HG02973 (cell line): Measurements from ENCODE around the gene SSH2.

Experiments used
- ATAC-seq: cut with Tn5 transposase; IDR thresholded peaks from one replicate; pipeline ENCODE4 v1.9.1; 2021; ENCODE audit warnings: moderate library complexity; ENCODE audit not compliant: unreplicated experiment

The SSH2 gene

DNA sequence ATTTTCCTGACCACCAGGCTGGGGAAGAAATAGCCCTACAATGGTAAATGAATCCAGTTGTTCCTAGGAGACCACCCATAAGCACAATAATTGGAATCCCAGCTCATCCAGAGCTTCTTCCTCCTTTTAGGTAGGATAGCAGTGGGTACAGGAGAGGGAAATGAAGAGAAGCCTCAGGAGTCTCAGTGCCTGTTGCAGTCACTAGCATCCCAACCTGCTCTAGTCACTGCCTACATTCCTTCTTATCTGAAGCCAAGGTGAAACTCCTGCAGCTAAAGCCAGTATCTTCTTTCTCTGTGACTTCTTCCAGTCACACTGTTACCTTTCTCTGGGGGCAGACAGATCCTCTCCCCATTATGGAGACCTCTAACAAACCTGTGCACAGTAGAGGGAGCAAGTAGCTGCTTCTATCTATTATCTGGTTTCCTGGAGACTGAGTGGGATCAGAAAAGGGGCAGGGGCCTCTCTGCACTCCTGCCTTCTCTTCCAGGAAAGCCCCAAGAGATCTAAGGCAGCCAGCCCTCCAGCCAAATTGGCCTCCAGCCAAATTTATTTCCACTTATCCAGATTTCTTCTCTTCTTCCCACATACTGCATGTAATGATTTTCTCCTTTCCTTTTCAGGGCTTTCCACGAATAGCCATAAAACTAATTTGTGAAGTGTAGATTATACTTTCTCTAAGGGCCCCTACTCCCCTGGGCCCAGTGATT lies 85.5 kb downstream of the SSH2 start:
- no peak for ATAC-seq

DNA sequence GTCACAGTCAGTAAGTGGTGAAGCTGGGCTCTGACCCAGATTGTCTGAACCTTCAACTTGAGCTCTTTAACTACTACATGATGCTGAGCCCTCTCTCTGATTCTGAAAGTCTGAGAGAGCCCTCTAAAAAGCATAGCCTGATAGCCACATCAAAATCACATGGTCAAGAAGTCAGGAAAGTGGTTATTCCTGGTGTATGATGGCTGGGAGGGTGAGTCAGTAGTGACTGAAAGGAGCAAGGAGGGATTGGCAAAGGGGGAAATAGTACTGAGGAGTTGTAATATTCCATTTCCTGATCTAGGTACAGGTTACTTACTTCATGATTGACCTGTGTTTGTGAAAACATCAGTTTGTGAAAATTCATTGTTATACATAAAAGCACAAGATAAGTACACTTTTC lies 89.1 kb downstream of the SSH2 start:
- no peak for ATAC-seq

DNA sequence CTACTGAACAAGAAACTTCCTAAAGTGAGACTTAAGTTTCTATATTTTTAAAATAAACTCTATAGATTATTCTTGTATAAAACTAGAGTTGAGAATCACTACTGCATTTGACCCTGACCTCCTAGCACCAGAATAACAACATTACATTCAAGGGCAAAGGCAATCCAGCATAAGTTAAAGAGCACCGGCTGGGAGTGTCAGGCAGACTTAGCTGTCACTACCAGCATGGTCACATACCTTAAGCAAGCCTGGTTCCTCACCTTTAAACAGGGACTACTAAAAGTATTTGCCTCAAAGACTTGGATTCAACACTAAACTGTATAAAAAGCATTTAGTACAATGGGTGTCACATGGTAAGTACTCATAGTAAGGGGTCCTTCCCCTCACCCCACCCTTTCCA lies 90.4 kb downstream of the SSH2 start:
- ATAC-seq: no peak

DNA sequence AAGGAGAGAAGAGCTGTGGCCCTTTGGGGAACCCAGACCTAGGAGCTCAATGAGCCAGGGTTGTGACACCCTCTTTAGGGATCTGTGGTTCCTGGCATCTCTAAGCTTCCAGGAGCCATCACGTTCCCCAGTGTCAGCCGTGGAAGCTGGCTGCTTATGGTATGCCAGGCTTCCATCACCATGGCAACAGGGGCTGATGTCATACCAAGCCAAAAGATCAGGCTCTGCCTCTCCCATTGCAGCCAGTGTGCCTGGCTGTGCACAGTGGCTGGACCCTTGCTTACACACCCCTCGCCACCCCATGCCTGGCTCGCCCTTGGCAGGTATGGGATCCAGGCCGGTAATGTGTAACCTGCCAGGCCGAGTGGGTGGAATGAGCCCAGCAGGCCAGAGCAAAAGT lies 91.1 kb downstream of the SSH2 start:
- ATAC-seq: no peak

DNA sequence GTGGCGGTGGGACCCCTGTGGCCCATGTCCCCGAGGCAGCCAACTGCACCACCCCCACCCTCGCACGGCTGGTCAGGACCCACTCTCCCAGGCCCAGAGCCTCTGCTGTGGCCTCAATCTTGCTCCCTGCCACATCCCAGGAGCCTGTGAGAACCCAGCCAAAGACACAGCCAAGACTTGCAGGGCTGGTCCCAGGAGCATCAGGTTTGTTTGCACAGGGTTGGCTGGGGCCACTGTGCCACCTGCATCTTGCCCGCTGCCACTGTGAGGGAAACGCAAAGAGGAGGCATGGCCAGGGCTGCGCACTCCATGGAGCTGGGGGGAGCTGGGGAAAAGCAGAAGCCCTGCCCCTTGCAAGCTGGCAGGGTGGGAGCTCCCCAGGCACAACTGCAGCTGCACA lies 92.5 kb downstream of the SSH2 start:
- ATAC-seq: no peak

DNA sequence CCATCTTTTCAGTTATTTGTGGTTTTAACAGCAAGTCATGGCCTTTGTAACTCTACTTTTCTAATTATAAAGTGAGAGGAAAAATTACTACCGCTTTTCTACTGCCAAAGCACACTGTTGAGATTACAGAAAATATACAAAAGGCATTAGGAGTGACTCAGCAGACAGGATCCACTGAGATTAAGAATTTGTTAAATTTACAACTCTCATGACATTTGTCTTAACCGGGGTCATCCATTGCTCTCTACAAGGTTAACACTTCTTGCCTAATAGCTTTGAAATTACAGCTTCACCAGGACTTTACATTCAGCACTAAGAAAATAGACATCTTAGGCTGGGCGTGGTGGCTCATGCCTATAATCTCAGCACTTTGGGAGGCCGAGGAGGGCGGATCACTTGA lies 93.4 kb downstream of the SSH2 start:
- ATAC-seq: no peak

DNA sequence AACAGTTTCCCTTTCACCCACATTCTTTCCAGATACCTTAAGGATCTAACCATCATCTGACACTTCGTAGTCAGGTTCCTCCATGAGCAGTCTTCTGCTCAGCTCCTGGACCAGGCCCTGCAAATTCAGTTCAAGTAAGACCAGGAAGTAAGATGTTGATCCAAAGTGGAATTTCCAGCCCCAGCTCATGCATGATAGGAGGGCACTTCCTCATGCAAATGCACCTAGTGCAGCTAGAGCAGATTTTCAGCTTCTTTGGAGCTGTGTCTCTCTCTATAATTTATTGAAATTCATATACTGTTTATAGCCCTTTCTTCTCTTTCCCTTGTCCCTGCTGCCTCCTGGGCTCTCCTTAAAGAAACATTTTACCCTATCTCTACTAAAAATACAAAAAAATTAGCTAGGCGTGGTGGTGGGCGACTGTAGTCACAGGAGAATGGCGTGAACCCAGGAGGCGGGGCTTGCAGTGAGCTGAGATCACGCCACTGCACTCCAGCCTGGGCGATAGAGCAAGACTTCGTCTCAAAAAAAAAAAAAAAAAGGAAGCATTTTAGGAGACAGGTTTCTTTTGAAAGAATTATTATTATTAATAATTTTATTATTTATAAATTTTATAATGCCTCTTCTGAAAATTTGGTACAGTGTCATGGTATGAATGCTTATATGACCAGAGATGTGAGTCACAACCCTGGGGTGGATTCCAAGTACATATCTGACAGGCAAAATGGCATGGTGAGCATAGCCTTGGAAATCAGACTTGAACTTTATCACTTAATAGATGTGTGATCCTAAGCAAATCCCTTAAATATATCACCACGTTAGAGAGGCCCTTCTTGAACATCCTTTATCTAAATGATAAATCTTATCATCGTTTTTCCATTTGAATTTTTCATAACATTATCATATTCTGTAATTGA lies 94.3 kb downstream of the SSH2 start:
- ATAC-seq: no peak

DNA sequence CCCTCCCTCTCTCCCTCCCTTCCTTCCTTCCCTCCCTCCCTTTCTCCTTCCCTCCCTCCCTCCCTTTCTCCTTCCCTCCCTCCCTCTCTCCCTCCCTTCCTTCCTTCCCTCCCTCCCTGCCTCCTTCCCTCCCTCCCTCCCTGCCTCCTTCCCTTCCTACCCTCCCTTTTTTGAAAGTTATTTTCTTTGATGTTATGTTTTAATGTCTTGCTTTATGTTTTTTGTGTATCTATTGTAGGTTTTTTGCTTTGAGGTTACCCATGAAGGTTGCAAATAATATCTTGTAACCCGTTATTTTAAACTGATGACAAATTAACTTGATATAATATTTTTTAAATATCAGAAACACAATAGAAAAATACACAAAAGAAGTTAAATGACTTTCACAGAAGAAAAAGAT lies 96.2 kb downstream of the SSH2 start:
- ATAC-seq: no peak

DNA sequence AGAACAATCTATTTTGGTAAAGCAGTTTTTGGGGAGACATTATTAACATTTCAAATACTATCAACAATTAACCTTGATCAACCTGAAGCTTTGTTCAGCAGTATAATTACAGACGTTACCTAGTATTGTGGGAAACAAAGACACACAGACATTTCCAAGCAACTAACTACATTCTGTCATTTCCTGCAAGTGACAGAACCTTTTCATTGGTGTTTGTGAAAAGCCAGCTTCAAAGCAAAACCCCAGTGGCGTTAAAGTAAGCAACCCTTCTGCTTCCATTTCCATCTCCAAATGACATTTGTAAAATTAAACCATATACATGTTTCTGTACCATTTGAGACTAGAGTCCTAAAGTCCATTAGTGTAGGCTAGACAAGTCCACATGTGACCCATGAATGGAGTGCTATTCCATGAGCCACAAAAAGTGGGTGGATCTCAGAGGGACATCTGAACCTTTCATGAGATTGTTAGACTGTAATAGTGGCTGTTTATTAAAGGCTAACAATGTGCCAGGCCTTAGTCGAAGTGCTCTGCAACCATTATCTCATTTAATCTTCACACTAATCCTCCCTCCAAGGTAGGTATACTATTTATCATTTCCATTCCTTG lies 101.2 kb downstream of the SSH2 start:
- no peak for ATAC-seq

DNA sequence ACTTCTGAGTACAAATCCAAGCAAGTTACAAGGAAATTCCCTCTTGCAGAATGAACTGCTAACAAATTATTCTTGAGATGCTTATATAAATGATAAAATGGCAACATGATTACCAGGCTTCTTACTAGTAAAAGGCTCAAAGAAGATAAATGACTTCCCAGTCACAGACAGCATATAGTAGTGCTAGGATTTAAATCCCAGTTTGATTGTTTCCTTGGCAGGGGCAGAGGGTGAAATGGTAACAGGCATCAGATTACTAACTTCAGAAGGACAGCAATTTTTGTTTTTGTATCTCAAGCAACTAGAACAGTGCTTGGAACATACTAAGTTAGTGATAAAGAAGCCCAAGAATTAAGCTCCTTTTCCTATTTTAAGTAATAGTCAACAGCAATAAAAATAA lies 102.8 kb downstream of the SSH2 start:
- ATAC-seq: no peak

DNA sequence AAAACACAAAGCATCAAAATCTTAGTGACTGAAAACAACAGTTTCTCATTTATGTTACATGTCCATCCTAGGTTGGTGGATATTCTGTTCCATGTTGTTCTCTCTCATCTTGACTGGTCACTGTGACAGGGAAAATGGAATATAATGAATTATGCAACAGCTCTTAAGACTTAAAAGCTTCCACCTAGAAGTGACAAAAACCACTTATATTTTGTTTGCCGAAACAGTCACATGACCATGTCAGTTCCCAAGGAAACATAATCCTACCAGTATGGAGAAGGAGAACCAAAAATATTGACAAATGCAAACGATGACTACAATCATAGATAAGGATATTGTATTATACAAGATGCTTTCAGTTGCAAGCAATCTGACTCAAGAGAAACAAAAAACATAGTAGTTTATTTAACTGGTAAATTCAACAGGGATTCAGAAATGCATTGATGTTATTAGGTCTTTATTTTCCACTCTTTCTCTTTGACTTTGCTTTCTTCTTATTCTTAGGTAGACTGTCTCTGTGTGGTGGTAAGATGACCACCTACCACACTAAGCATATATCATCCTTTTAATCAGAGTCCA lies 103.8 kb downstream of the SSH2 start:
- ATAC-seq: no peak

DNA sequence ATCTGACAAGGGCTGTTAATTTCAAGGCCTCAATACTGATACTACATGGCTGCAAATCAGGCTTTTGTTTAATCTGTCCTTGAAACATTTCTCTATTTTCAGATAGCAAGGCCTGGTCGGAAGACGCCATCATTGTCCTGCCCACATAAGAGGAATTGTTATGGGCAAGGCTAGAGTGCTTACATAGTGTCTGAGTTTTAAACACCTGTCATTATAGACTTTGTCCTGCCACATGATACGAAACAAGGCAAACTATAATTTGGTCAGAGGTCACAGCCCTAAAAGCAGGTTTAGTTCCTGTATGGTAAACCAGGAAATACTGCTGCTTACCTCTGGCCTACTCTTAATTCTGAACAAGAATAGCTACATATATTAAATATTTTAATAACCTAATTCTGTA lies 104.4 kb downstream of the SSH2 start:
- no peak for ATAC-seq

DNA sequence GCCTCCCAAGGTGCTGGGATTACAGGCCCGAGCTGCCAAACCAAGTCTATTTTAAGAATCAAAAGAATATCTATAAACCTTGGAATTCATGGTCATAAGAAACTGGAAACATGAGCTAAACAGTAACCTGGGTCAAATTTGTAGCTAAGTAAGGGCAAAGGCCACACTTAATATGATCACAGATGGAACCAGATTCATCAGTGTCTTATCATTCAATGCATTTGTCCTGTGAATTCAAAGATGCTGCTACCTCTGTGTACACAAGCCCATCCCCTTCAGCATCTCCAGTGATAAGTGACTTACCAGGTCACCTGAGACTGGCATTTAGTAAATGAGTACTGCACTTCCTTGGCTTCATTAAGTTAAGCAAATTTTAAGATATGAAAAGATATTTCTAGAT lies 108.1 kb downstream of the SSH2 start:
- ATAC-seq: no peak

DNA sequence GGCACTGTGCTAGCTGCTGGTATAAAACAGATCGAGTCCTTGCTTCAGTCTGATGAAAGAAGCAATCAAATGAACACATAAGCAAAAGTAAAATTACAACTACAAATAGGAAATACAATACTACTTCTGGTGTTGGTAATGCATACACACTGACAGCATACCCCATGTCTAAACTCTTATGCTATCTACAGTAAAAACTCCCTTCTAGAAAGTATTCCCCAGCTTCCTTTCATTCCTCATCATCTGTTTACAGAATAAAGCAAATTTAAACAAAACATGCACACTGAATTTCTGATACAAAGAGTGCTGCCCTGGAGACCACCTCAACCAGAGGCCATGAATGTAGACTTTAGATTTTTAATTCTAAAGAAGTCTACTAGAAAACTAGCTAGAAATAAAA lies 109.6 kb downstream of the SSH2 start:
- ATAC-seq: no peak

DNA sequence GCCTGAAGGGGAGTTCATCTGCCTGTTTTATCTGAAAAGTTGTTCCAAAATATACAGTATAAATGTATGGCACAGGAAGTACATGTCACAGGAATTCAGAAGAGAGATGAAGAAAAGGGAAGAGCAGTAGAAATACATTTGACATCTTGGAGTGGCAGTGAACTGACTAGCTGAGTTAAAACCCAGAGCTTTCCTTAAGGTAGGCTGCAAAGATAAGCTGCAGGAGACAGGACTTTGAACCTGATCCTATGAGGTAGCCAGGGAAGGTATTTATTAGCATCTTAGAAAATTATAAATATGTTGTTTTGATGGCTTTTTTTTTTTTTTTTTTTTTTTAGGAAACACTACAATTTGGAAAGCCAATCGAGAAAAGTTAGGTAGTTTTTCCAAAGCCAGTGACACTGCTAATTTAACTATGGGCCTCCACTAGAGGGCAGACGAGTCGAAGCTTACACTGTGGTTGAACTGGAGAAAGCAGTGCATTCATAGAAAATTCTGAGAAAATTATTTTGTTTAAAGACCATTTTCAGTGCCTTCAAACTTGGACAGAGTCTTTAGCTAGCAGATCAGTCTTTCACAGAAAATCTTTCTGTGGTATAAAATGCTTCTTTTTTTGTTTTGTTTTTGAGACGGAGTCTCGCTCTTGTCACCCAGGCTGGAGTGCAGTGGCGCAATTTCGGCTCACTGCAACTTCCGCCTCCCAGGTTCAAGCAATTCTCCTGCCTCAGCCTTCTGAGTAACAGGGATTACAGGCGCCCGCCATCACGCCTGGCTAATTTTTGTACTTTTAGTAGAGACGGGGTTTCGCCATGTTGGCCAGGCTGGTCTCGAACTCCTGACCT lies 122.3 kb downstream of the SSH2 start:
- ATAC-seq: no peak

DNA sequence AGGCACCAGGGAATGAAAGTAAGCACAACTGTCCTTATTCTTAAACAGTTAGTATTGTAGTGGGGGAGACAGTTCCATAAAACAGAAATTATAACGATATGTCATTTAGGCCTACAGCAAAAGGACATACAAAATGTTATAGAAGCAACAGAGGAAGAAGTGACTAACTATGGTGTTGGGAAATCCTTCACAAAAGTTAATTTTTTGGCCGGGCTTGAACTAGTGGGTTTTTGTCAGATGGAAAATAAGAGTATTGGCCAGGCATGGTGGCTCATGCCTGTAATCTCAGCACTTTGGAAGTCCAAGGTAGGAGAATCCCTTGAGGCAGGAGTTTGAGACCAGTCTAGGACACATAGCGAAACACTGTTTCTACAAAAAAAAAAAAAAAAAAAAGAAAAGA lies 127.8 kb downstream of the SSH2 start:
- no peak for ATAC-seq

DNA sequence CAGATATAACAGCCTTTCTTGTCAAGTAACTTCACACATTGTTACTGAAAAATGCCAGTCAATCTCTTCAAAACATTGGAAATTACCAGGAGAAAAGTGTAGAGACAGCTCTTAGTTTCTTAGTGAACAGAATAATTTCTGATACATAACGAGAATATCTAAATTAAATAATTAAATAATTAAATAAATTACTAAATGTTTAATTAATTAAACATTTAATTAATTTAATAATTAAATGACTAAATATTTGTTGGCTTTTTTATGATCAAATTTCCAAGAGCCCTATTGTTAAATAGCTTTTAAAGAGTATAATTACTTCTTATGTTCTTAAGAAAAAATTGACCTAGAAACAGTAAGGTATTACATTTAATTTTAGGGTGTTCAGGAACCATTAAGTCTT lies 129.6 kb downstream of the SSH2 start:
- ATAC-seq: no peak

DNA sequence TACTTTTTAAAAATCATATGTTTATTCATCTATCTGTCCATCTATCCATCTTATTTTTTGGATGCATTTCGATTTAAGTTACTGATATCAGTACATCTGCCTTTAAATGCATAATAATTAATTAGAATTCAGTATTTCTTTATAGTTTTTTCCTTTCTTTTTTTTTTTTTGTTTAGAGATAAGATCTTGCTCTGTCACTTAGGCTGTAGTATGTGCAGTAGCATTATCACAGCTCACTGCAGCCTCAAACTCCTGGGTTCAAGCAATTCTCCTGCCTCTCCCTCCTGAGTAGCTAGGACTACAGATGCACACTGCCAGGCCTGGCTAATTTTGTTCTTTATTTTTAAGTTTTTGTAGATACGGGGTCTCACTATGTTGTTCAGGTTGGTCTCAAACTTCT lies 133.4 kb downstream of the SSH2 start:
- ATAC-seq: no peak

DNA sequence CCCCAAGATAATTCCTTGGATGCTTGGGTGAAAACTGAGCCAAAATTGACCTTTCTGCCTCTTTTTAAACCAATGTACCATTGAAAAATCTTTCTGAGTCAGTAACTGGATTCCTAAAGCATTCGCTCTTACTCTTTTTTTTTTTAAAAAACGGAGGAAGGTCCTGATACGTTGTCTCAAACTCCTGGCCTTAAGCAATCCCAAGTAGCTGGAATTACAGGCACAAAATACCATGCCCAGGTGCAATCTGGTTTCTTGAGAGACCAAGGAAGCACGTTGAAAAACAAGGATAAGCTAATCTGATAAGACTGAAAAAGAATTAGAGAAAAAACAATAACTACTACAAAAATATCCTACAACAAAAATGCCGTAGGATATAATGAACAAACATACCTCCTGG lies 136.5 kb downstream of the SSH2 start:
- ATAC-seq: no peak

DNA sequence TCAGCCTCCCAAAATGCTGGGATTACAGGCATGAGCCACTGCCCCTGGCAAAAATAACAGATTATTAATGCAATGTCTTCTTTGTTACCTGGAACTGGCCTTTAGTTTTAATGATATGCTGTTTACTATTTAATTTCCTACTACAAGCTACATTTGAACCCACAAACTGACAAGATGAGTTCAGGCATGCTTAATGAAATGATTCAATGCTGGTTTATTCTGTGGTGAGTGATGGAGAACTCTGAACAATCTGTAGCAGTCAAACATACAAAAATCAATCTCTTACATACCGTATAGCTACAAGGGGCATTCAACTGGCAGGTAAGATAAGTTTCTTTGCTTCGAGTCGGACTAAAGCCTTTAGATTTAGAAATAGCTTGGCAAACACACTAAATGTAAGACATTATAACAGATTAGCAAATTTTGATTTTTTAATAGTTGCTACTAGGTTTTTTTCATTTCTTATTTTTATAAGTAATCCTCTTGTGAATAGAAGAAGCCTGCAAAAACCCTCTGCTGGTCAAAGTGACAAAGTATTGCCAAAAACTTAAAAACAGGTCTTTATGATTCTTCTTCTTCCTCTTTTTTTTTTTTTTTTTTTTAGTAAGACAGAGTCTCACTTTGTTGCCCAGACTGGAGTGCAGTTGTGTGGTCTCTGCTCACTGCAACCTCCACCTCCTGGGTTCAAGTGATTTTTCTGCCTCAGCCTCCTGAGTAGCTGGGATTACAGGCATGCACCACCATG lies 138.5 kb downstream of the SSH2 start:
- no peak for ATAC-seq
